SU-DHL-6 (cell line): ENCODE data around the gene OR2V1.
"Not testable (repeated sequence)": the region's sequence is repeated elsewhere in the genome, so short reads cannot be mapped to it uniquely, and the experiment has no call there.

ENCODE experiments used
- H2AFZ ChIP-seq: fragments of 200-600 bp; sonication (generic); 2 replicates; pipeline ENCODE4 v1.6.1; 2014; ENCODE audit warnings: low read depth, mild to moderate bottlenecking, moderate library complexity, mixed read lengths, antibody characterized with exemption, low read length; ENCODE audit not compliant: severe bottlenecking
- H3F3A ChIP-seq: fragments of 200-600 bp; shearing (Covaris generic); 2 replicates; pipeline ENCODE4 v1.6.0; 2016; ENCODE audit warnings: antibody characterized with exemption, mild to moderate bottlenecking; ENCODE audit not compliant: insufficient read depth
- H3K27ac ChIP-seq: fragments of 200-600 bp; sonication (generic); 2 replicates; pipeline ENCODE4 v1.5.1; 2016; ENCODE audit warnings: low read depth, mild to moderate bottlenecking, low read length, moderate library complexity, mixed read lengths
- H3K27me3 ChIP-seq: fragments of 200-600 bp; sonication (generic), shearing (Covaris generic); 2 replicates; pipeline ENCODE4 v1.6.0; 2014; ENCODE audit warnings: mild to moderate bottlenecking, low read length
- H3K36me3 ChIP-seq: fragments of 200-600 bp; sonication (generic); 2 replicates; pipeline ENCODE4 v1.6.1; 2014; ENCODE audit warnings: mild to moderate bottlenecking, low read length, mixed read lengths
- H3K4me2 ChIP-seq: fragments of 300-600, 200-600 bp; shearing (Covaris generic), sonication (generic); 2 replicates; pipeline ENCODE4 v1.6.0; 2014; ENCODE audit warnings: low read length, low read depth, mild to moderate bottlenecking; ENCODE audit not compliant: poor library complexity, severe bottlenecking
- H3K4me3 ChIP-seq: fragments of 200-600 bp; sonication (generic); 2 replicates; pipeline ENCODE4 v1.5.1; 2014; ENCODE audit warnings: antibody characterized with exemption, low read length, mild to moderate bottlenecking, mixed read lengths; ENCODE audit not compliant: insufficient read depth, poor library complexity, severe bottlenecking
- H3K79me2 ChIP-seq: fragments of 200-600 bp; sonication (generic); 2 replicates; pipeline ENCODE4 v1.6.1; 2014; ENCODE audit warnings: mild to moderate bottlenecking, low read length, moderate library complexity; ENCODE audit not compliant: insufficient read depth
- H3K9ac ChIP-seq: fragments of 200-600 bp; sonication (generic); 2 replicates; pipeline ENCODE4 v1.7.0; 2014; ENCODE audit warnings: mild to moderate bottlenecking, low read length
- H3K9me2 ChIP-seq: fragments of 200-600 bp; sonication (generic); replicated peaks from 2 replicates; pipeline ENCODE4 v1.6.1; 2014; ENCODE audit warnings: low read length; ENCODE audit not compliant: insufficient read depth
- H3K9me3 ChIP-seq: fragments of 200-600 bp; sonication (generic); 2 replicates; pipeline ENCODE4 v1.6.1; 2014; ENCODE audit warnings: low read length, mixed read lengths; ENCODE audit not compliant: insufficient read depth
- H4K20me1 ChIP-seq: fragments of 200-600 bp; sonication (generic); 2 replicates; pipeline ENCODE4 v1.6.1; 2014; ENCODE audit warnings: low read depth, mild to moderate bottlenecking, antibody characterized with exemption, low read length, moderate library complexity, mixed read lengths
- EZH2phosphoT487 ChIP-seq: fragments of 200-600 bp; sonication (generic), shearing (Covaris generic); conservative IDR thresholded peaks from 2 replicates; pipeline ENCODE4 v1.6.1; 2018; ENCODE audit warnings: mild to moderate bottlenecking, antibody characterized with exemption, low read length, moderate library complexity, mixed read lengths
- TF ChIP-seq, protein P1 (sequence below): fragments of 200-600 bp; sonication (generic); IDR thresholded peaks from one replicate; pipeline ENCODE4 v1.5.1; 2017; ENCODE audit warnings: antibody characterized with exemption, mild to moderate bottlenecking, low read length, moderate library complexity; ENCODE audit not compliant: insufficient read depth, poor library complexity, severe bottlenecking

Gene OR2V1

DNA sequence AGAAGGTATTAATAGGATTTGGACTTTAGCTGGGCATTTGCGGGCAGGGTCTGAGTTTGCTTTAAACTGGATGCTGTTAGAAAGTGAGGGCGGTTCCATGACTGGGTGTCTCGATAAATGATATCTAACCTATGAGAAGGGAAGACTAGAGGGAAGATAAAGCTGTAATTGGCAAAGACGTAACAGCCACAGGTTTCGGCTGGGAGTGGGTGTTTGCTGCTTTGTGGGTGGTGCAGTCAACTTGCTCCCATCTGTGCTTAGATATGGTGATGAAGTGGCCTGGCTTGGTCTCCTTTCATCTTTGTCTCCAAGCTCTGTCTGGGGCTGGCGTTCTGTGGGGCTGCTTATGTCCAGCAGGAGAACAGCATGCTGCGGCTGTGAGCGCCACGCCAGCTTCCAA lies 23.3 kb downstream of the OR2V1 start:
- H3K9me3 ChIP-seq, result no peaks in the 10 kb centered on the region
- TF ChIP-seq, protein P1, sequence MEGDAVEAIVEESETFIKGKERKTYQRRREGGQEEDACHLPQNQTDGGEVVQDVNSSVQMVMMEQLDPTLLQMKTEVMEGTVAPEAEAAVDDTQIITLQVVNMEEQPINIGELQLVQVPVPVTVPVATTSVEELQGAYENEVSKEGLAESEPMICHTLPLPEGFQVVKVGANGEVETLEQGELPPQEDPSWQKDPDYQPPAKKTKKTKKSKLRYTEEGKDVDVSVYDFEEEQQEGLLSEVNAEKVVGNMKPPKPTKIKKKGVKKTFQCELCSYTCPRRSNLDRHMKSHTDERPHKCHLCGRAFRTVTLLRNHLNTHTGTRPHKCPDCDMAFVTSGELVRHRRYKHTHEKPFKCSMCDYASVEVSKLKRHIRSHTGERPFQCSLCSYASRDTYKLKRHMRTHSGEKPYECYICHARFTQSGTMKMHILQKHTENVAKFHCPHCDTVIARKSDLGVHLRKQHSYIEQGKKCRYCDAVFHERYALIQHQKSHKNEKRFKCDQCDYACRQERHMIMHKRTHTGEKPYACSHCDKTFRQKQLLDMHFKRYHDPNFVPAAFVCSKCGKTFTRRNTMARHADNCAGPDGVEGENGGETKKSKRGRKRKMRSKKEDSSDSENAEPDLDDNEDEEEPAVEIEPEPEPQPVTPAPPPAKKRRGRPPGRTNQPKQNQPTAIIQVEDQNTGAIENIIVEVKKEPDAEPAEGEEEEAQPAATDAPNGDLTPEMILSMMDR, result no peak
- no peak for TF ChIP-seq EZH2phosphoT487
- no peak overlapping the region for H3K27ac ChIP-seq
- no peaks in the 10 kb centered on the region for H3K9me2 ChIP-seq
- no peak overlapping the region for H3K9ac ChIP-seq
- no peaks in the 10 kb centered on the region for H3K36me3 ChIP-seq
- no peak overlapping the region for H3K4me3 ChIP-seq
- no peaks in the 10 kb centered on the region for H3F3A ChIP-seq
- no peaks in the 10 kb centered on the region for H3K79me2 ChIP-seq
- H2AFZ ChIP-seq, result no peak overlapping the region
- no peak overlapping the region for H3K4me2 ChIP-seq
- no peaks in the 10 kb centered on the region for H4K20me1 ChIP-seq
- H3K27me3 ChIP-seq, result no peaks in the 10 kb centered on the region

DNA sequence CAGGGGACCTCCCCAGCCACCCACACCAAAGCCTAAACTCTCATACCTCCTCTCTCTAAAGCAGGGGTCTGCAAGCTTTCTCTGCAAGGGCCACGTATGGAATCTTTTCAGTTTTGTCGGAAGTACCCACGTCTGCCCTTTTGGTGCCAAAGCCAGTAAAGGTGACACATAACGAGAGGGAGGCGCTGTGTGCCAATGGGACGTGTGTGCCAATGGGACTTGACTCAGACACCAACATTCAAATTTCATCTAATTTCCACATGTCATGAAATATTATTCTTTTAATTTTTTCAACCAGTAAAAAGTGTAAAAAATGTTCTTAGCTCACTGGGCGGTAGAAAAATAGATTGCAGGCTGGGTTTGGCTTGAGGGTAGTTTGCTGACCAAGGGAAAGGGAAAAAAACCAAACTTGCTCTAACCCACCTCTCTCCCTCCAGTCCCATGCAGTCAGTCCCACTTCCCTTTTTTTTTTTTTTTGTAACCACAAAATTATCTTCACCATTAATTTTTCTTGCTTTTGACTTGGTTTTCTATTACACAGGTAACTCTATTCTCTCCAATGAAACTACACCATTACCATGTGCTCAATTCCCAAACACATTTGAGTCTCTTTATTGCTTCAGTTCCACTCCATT lies 25.5 kb downstream of the OR2V1 start:
- H3K4me2 ChIP-seq, result no peak overlapping the region
- H3K79me2 ChIP-seq, result no peaks in the 10 kb centered on the region
- H3F3A ChIP-seq, result no peaks in the 10 kb centered on the region
- TF ChIP-seq, protein P1, result no peak
- TF ChIP-seq EZH2phosphoT487, result no peak
- no peaks in the 10 kb centered on the region for H3K9me3 ChIP-seq
- H3K27ac ChIP-seq, result no peak overlapping the region
- no peak overlapping the region for H2AFZ ChIP-seq
- H3K36me3 ChIP-seq, result no peaks in the 10 kb centered on the region
- H3K4me3 ChIP-seq, result no peak overlapping the region
- no peak overlapping the region for H3K9ac ChIP-seq
- H3K9me2 ChIP-seq, result no peaks in the 10 kb centered on the region
- no peaks in the 10 kb centered on the region for H3K27me3 ChIP-seq
- H4K20me1 ChIP-seq, result no peaks in the 10 kb centered on the region

DNA sequence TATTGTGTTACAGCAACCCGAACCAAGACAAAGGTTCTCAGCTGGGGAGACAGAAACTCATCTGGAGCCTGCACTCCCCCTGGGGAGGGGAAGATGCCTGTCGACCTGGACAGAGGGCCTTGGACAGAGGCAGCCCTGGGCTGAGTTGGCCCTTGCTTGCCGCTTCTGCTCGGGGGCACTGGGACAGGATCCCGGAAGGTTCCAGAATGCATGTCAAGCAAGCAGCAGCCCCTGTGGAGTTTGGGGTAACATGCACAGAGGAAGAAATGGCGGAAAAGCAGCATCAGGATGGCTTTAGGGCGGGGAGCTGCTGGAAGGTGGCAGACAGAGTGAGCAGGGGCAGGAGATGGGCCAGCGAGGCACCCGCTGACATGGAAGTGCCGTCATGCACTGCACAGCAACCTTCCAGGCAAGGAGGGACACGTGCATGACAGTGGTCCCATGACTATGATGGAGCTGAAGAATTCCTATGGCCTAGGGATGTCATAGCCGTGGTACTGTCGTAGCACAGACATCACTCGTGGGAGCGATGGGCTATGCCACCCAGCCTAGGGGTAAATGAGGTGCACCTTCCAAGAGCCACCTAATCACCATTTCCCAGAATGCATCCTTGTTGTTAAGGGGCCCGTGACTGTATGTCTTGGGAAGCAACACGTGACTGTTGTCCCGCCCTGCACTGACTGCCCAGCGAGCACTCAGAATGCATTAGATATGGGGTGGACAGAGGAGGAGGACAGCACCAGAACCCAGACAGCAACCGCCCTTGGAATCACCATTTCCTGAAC lies 26.2 kb downstream of the OR2V1 start:
- H3F3A ChIP-seq, H3K79me2 ChIP-seq, H3K9me3 ChIP-seq, H3K27me3 ChIP-seq, H3K4me3 ChIP-seq, H3K27ac ChIP-seq, H3K9ac ChIP-seq, H3K9me2 ChIP-seq, H3K36me3 ChIP-seq, H2AFZ ChIP-seq, H4K20me1 ChIP-seq, H3K4me2 ChIP-seq: not testable (repeated sequence)

DNA sequence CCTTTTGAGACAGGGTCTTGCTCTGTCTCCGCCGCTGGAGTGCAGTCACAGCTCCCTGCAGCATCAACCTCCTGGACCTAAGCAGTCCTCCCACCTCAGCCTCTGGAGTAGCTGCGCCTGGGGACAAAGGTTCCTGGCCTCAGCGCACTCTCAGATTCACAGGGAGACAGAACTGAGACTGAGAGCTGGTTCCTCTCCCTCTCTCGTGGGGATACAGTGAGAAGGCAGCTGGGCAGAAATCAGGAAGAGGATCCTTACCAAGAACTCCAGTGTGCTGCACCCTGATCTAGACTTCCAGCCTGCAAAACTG lies 26.8 kb downstream of the OR2V1 start:
- H3K9ac ChIP-seq, H3K4me2 ChIP-seq, H3K27me3 ChIP-seq: not testable (repeated sequence)

DNA sequence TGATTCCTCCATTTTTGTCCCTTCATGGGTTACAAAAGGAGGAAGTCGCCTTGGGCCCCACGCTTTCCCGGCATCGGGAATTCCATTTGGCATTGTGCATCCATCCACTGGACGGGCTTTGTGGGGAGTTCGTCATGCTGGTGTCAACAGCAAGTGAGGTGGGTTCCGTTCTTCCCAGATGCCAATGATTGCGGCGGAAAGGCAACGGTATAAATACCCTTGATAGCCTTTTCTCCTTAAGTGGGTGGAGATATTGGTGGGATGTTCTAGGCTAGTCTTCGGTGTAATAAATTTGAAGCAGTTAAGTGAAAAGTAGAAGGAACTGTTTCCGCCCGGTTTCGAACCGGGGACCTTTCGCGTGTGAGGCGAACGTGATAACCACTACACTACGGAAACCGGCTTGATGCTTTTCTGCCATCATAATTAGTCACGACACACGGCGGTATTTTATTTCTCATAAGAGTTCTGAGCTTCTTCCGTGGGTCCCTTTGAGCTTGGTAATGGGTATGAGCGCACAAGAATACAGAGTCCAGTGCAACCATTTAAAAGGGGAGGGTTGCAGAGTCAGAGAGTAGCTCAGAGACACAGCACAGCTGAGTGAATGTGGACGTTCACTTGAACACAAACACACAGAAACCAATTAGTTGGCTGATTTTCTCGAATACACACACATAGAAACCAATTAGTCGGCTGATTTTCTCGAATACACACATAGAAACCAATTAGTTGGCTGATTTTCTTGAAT lies 28.9 kb downstream of the OR2V1 start:
- H4K20me1 ChIP-seq, H2AFZ ChIP-seq, H3K9ac ChIP-seq: not testable (repeated sequence)

More for the DNA sequence above, 26.8 kb downstream of the OR2V1 start:
- H3K36me3 ChIP-seq, H4K20me1 ChIP-seq, H3K9me2 ChIP-seq, H3F3A ChIP-seq, H3K4me3 ChIP-seq, H2AFZ ChIP-seq, H3K9me3 ChIP-seq, H3K27ac ChIP-seq, H3K79me2 ChIP-seq: not testable (repeated sequence)

DNA sequence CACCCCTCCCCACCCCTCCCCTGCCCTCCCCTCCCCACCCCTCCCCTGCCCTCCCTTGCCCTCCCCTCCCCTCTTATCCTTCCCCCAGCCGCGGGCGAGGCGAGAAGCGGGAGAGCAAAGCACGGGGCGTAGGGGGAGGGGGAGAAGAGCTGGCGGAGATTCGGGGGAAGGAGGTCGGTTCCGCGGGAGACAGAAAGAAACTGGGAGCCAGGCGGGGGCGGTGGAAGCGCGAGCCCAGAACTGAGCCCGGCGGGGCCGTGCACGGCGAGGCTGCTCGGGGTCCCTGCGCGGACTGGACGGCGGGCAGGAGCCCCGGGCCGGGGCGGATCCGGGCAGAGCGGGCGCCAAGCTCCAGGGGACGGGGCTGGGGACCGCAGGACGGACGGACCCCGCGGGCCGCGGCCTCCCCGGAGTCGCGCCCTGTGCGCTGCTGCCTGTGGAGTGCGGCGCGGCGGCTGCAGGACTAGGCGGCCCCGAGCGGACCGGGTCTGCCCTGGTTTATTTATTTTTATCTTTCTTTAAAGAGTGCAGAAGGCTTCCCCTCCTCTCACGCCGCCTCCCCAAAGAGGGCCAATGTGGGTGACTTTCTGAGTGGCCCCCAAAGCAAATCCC lies 29.8 kb downstream of the OR2V1 start:
- H3K27me3 ChIP-seq, H4K20me1 ChIP-seq, H2AFZ ChIP-seq: not testable (repeated sequence)

More for the DNA sequence above, 28.9 kb downstream of the OR2V1 start:
- H3K9me2 ChIP-seq, H3K4me3 ChIP-seq, H3K79me2 ChIP-seq, H3K36me3 ChIP-seq, H3K4me2 ChIP-seq, H3K9me3 ChIP-seq, H3K27me3 ChIP-seq, H3K27ac ChIP-seq, H3F3A ChIP-seq: not testable (repeated sequence)

More for the DNA sequence above, 29.8 kb downstream of the OR2V1 start:
- H3K9me2 ChIP-seq, H3K4me3 ChIP-seq, H3K9me3 ChIP-seq, H3K27ac ChIP-seq, H3K4me2 ChIP-seq, H3F3A ChIP-seq, H3K36me3 ChIP-seq, H3K79me2 ChIP-seq, H3K9ac ChIP-seq: not testable (repeated sequence)
